ENCODE measurements around the gene GOLM1. TPM values are rescaled to one million over a fixed set of nuclear protein-coding genes. Genes with fewer than 3 reads are reported as not detected.

GOLM1 gene
- total and polyA plus RNA-seq, 10 of the 15 experiments (the other 5 are each of a cell fraction or from before 2014, with no cell fraction given), result 0.41 to 25.9 (median 18.7) TPM

DNA sequence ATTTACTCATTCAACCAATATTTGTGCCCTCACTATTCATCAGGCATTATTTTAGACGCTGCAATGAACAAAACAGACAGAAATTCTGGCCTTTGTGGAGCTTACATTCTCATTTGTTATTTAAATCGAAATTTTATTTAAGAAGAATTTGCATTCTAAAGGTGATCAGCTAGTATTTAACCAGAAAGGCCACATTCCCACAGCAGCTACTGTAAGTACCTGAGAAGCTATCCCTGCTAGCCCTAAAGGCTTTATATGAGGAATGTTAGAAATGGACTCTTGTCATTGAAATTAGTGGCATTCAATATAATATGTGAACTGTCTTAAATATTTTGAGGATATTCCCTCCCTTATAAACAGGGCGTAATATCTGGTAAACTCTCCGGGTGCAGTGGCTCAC lies 35.0 kb upstream of the GOLM1 start:
- H3K4me1 ChIP-seq (ENCODE audit: control insufficient read depth, insufficient read depth, low read length), result no peaks in the 10 kb centered on the region
- no peaks in the 10 kb centered on the region; the same call in 2 of the 3 replicates for H3K9me3 ChIP-seq (replicated peaks; ENCODE audit: control insufficient read depth, insufficient read depth, low read length)
- SMC1A ChIA-PET (ENCODE audit: uncharacterized antibody, unreplicated experiment), result interaction anchor here (0.7 kb wide), 1 partner anchor 218 kb away, joined by 3 read pairs; no protein-coding TSS in a partner anchor
- H3K27me3 ChIP-seq (replicated peaks in 1 of 2; ENCODE audit: control insufficient read depth in 2 of 2, insufficient read depth in 2 of 2, low read length in 1 of 2), result no peaks in the 10 kb centered on the region
- no peak overlapping the region for H2AFZ ChIP-seq (ENCODE audit: control insufficient read depth, low read depth, low read length)
- H3K79me2 ChIP-seq (ENCODE audit: control insufficient read depth, insufficient read depth, low read length), result no peaks in the 10 kb centered on the region
- BruUV-seq (replicated peaks), result no TSS peak
- FAIRE-seq (no peak), DNase-seq (ENCODE audit: low read depth, low spot score) (no peak), ATAC-seq (no peak)
- no peaks in the 10 kb centered on the region for H4K20me1 ChIP-seq (ENCODE audit: control insufficient read depth, insufficient read depth)
- no peak overlapping the region for H3K9ac ChIP-seq (ENCODE audit: control insufficient read depth, insufficient read depth, low read length)
- no peak overlapping the region for H3K4me3 ChIP-seq
- H3K36me3 ChIP-seq (ENCODE audit: control insufficient read depth in 2 of 2, insufficient read depth in 2 of 2, low read length in 1 of 2), result no peaks in the 10 kb centered on the region
- POLR2A ChIA-PET, result no interaction called here
- H3K4me2 ChIP-seq (ENCODE audit: control insufficient read depth, insufficient read depth), result no peak overlapping the region
- in situ Hi-C loops (cut with MboI) (no loop called here), intact Hi-C loops (cut with micrococcal nuclease; ENCODE audit: unreplicated experiment) (no loop called here)
- 27% methylated on average over 4 of the region's 4 CpGs for WGBS (ENCODE audit: insufficient coverage, insufficient replicate concordance, low lambda C conversion rate, missing lambda C conversion rate)
- no peak overlapping the region for H3K27ac ChIP-seq (ENCODE audit: control insufficient read depth, insufficient read depth)
- RAD21 ChIA-PET (ENCODE audit: unreplicated experiment), result no interaction called here
- CTCF ChIA-PET, result no interaction called here
- TF ChIP-seq, protein P1, sequence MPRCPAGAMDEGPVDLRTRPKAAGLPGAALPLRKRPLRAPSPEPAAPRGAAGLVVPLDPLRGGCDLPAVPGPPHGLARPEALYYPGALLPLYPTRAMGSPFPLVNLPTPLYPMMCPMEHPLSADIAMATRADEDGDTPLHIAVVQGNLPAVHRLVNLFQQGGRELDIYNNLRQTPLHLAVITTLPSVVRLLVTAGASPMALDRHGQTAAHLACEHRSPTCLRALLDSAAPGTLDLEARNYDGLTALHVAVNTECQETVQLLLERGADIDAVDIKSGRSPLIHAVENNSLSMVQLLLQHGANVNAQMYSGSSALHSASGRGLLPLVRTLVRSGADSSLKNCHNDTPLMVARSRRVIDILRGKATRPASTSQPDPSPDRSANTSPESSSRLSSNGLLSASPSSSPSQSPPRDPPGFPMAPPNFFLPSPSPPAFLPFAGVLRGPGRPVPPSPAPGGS (IDR thresholded peaks at IDR 0.05; ENCODE audit: borderline replicate concordance, insufficient read depth, low read depth, low read length, poor library complexity, severe bottlenecking), result no peak
- TF ChIP-seq RAD21 (IDR thresholded peaks at IDR 0.05; ENCODE audit: insufficient read depth, low read depth, low read length) (no peak), NR2F1 (conservative IDR thresholded peaks at IDR 0.05) (no peak), TCF12 (IDR thresholded peaks at IDR 0.05; ENCODE audit: low read depth, low read length) (no peak), ASH2L (IDR thresholded peaks at IDR 0.05; ENCODE audit: borderline replicate concordance, low read depth) (no peak), CBX5 (IDR thresholded peaks at IDR 0.05; ENCODE audit: low read depth) (no peak), SMC3 (IDR thresholded peaks at IDR 0.05; ENCODE audit: borderline replicate concordance, low read length) (no peak), ZNF274 (IDR thresholded peaks at IDR 0.05; ENCODE audit: insufficient read depth, insufficient read length) (no peak), HDAC6 (IDR thresholded peaks at IDR 0.05; ENCODE audit: unreplicated experiment) (no peak), BCL11A (IDR thresholded peaks at IDR 0.05; ENCODE audit: low read depth, low read length) (no peak)
- TF ChIP-seq, protein P2, sequence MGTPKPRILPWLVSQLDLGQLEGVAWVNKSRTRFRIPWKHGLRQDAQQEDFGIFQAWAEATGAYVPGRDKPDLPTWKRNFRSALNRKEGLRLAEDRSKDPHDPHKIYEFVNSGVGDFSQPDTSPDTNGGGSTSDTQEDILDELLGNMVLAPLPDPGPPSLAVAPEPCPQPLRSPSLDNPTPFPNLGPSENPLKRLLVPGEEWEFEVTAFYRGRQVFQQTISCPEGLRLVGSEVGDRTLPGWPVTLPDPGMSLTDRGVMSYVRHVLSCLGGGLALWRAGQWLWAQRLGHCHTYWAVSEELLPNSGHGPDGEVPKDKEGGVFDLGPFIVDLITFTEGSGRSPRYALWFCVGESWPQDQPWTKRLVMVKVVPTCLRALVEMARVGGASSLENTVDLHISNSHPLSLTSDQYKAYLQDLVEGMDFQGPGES (IDR thresholded peaks at IDR 0.05), result no peak
- TF ChIP-seq, protein P3, sequence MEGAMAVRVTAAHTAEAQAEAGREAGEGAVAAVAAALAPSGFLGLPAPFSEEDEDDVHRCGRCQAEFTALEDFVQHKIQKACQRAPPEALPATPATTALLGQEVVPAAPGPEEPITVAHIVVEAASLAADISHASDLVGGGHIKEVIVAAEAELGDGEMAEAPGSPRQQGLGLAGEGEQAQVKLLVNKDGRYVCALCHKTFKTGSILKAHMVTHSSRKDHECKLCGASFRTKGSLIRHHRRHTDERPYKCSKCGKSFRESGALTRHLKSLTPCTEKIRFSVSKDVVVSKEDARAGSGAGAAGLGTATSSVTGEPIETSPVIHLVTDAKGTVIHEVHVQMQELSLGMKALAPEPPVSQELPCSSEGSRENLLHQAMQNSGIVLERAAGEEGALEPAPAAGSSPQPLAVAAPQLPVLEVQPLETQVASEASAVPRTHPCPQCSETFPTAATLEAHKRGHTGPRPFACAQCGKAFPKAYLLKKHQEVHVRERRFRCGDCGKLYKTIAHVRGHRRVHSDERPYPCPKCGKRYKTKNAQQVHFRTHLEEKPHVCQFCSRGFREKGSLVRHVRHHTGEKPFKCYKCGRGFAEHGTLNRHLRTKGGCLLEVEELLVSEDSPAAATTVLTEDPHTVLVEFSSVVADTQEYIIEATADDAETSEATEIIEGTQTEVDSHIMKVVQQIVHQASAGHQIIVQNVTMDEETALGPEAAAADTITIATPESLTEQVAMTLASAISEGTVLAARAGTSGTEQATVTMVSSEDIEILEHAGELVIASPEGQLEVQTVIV (IDR thresholded peaks at IDR 0.05; ENCODE audit: borderline replicate concordance, partially characterized antibody), result no peak
- TF ChIP-seq, protein P4, sequence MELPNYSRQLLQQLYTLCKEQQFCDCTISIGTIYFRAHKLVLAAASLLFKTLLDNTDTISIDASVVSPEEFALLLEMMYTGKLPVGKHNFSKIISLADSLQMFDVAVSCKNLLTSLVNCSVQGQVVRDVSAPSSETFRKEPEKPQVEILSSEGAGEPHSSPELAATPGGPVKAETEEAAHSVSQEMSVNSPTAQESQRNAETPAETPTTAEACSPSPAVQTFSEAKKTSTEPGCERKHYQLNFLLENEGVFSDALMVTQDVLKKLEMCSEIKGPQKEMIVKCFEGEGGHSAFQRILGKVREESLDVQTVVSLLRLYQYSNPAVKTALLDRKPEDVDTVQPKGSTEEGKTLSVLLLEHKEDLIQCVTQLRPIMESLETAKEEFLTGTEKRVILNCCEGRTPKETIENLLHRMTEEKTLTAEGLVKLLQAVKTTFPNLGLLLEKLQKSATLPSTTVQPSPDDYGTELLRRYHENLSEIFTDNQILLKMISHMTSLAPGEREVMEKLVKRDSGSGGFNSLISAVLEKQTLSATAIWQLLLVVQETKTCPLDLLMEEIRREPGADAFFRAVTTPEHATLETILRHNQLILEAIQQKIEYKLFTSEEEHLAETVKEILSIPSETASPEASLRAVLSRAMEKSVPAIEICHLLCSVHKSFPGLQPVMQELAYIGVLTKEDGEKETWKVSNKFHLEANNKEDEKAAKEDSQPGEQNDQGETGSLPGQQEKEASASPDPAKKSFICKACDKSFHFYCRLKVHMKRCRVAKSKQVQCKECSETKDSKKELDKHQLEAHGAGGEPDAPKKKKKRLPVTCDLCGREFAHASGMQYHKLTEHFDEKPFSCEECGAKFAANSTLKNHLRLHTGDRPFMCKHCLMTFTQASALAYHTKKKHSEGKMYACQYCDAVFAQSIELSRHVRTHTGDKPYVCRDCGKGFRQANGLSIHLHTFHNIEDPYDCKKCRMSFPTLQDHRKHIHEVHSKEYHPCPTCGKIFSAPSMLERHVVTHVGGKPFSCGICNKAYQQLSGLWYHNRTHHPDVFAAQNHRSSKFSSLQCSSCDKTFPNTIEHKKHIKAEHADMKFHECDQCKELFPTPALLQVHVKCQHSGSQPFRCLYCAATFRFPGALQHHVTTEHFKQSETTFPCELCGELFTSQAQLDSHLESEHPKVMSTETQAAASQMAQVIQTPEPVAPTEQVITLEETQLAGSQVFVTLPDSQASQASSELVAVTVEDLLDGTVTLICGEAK (IDR thresholded peaks at IDR 0.05; ENCODE audit: borderline replicate concordance), result no peak
- TF ChIP-seq, protein P5, sequence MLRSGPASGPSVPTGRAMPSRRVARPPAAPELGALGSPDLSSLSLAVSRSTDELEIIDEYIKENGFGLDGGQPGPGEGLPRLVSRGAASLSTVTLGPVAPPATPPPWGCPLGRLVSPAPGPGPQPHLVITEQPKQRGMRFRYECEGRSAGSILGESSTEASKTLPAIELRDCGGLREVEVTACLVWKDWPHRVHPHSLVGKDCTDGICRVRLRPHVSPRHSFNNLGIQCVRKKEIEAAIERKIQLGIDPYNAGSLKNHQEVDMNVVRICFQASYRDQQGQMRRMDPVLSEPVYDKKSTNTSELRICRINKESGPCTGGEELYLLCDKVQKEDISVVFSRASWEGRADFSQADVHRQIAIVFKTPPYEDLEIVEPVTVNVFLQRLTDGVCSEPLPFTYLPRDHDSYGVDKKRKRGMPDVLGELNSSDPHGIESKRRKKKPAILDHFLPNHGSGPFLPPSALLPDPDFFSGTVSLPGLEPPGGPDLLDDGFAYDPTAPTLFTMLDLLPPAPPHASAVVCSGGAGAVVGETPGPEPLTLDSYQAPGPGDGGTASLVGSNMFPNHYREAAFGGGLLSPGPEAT (IDR thresholded peaks at IDR 0.05; ENCODE audit: low read depth), result no peak
